ENCODE results near the gene CEP41.

The CEP41 gene

GRCh38 chr7:130410868-130411541 is 29.8 kb downstream of the CEP41 start:
- Mint-ChIP-seq H3K27me3 (no peaks in the 10 kb centered on the region), H3K9me3 (no peaks in the 10 kb centered on the region), H3K4me1 (peaks cover 32% of the 10 kb centered on the region), H3K27ac (no peak overlapping the region), H3K4me3 (no peak overlapping the region), H3K36me3 (peaks cover 5% of the 10 kb centered on the region)

- Mint-ChIP-seq H3K4me3 (no peak overlapping the region), H3K36me3 (peaks cover 5% of the 10 kb centered on the region), H3K27ac (no peak overlapping the region), H3K4me1 (peaks cover 19% of the 10 kb centered on the region), H3K9me3 (no peaks in the 10 kb centered on the region), H3K27me3 (no peaks in the 10 kb centered on the region)
Measured at GRCh38 chr7:130409712-130410072, 31.1 kb downstream of the CEP41 start.

GRCh38 chr7:130409067-130409711 is 31.6 kb downstream of the CEP41 start:
- Mint-ChIP-seq H3K4me1 (peaks cover 14% of the 10 kb centered on the region), H3K9me3 (no peaks in the 10 kb centered on the region), H3K27ac (no peak overlapping the region), H3K4me3 (no peak overlapping the region), H3K36me3 (peaks cover 5% of the 10 kb centered on the region), H3K27me3 (no peaks in the 10 kb centered on the region)

GRCh38 chr7:130405003-130405402 is 35.8 kb downstream of the CEP41 start:
- H3K4me1 Mint-ChIP-seq, result no peaks in the 10 kb centered on the region
- H3K9me3 Mint-ChIP-seq, result no peaks in the 10 kb centered on the region
- H3K4me3 Mint-ChIP-seq, result no peak overlapping the region
- H3K36me3 Mint-ChIP-seq, result peaks cover 11% of the 10 kb centered on the region
- H3K27ac Mint-ChIP-seq, result no peak overlapping the region
- no peaks in the 10 kb centered on the region for H3K27me3 Mint-ChIP-seq

- H3K27ac Mint-ChIP-seq, result no peak overlapping the region
- no peaks in the 10 kb centered on the region for H3K27me3 Mint-ChIP-seq
- H3K4me3 Mint-ChIP-seq, result no peak overlapping the region
- H3K9me3 Mint-ChIP-seq, result no peaks in the 10 kb centered on the region
- H3K36me3 Mint-ChIP-seq, result peaks cover 23% of the 10 kb centered on the region
- H3K4me1 Mint-ChIP-seq, result no peaks in the 10 kb centered on the region
Measured at GRCh38 chr7:130401578-130401977, 39.2 kb downstream of the CEP41 start.

- peaks cover 23% of the 10 kb centered on the region for H3K36me3 Mint-ChIP-seq
- no peak overlapping the region for H3K4me3 Mint-ChIP-seq
- no peaks in the 10 kb centered on the region for H3K9me3 Mint-ChIP-seq
- no peak overlapping the region for H3K27ac Mint-ChIP-seq
- H3K27me3 Mint-ChIP-seq, result no peaks in the 10 kb centered on the region
- H3K4me1 Mint-ChIP-seq, result peaks cover under 1% of the 10 kb centered on the region
Measured at GRCh38 chr7:130401101-130401500, 39.7 kb downstream of the CEP41 start.

- H3K36me3 Mint-ChIP-seq, result peaks cover 23% of the 10 kb centered on the region
- H3K4me3 Mint-ChIP-seq, result no peak overlapping the region
- H3K9me3 Mint-ChIP-seq, result no peaks in the 10 kb centered on the region
- peaks cover 6% of the 10 kb centered on the region for H3K4me1 Mint-ChIP-seq
- no peak overlapping the region for H3K27ac Mint-ChIP-seq
- no peaks in the 10 kb centered on the region for H3K27me3 Mint-ChIP-seq
Measured at GRCh38 chr7:130400120-130400572, 40.7 kb downstream of the CEP41 start.

- H3K27ac Mint-ChIP-seq, result no peak overlapping the region
- peaks cover 22% of the 10 kb centered on the region for H3K4me1 Mint-ChIP-seq
- peaks cover 23% of the 10 kb centered on the region for H3K36me3 Mint-ChIP-seq
- no peaks in the 10 kb centered on the region for H3K27me3 Mint-ChIP-seq
- no peak overlapping the region for H3K4me3 Mint-ChIP-seq
- no peaks in the 10 kb centered on the region for H3K9me3 Mint-ChIP-seq
Measured at GRCh38 chr7:130398526-130399090, 42.2 kb downstream of the CEP41 start.

GRCh38 chr7:130397758-130398073 is 43.1 kb downstream of the CEP41 start:
- H3K27me3 Mint-ChIP-seq, result no peaks in the 10 kb centered on the region
- no peaks in the 10 kb centered on the region for H3K9me3 Mint-ChIP-seq
- peaks cover 23% of the 10 kb centered on the region for H3K36me3 Mint-ChIP-seq
- no peak overlapping the region for H3K4me3 Mint-ChIP-seq
- no peak overlapping the region for H3K27ac Mint-ChIP-seq
- peaks cover 29% of the 10 kb centered on the region for H3K4me1 Mint-ChIP-seq

GRCh38 chr7:130397051-130397757 is 43.6 kb downstream of the CEP41 start:
- Mint-ChIP-seq H3K27me3 (no peaks in the 10 kb centered on the region), H3K9me3 (no peaks in the 10 kb centered on the region), H3K27ac (no peak overlapping the region), H3K4me3 (no peak overlapping the region), H3K4me1 (peaks cover 29% of the 10 kb centered on the region), H3K36me3 (peaks cover 23% of the 10 kb centered on the region)

GRCh38 chr7:130396109-130396508 is 44.7 kb downstream of the CEP41 start:
- H3K4me1 Mint-ChIP-seq, result peaks cover 29% of the 10 kb centered on the region
- H3K4me3 Mint-ChIP-seq, result no peak overlapping the region
- peaks cover 21% of the 10 kb centered on the region for H3K36me3 Mint-ChIP-seq
- no peak overlapping the region for H3K27ac Mint-ChIP-seq
- no peaks in the 10 kb centered on the region for H3K27me3 Mint-ChIP-seq
- H3K9me3 Mint-ChIP-seq, result no peaks in the 10 kb centered on the region

- H3K9me3 Mint-ChIP-seq, result no peaks in the 10 kb centered on the region
- no peak overlapping the region for H3K4me3 Mint-ChIP-seq
- H3K36me3 Mint-ChIP-seq, result peaks cover 15% of the 10 kb centered on the region
- H3K4me1 Mint-ChIP-seq, result peaks cover 29% of the 10 kb centered on the region
- no peaks in the 10 kb centered on the region for H3K27me3 Mint-ChIP-seq
- no peak overlapping the region for H3K27ac Mint-ChIP-seq
Measured at GRCh38 chr7:130395421-130395820, 45.4 kb downstream of the CEP41 start.

GRCh38 chr7:130394421-130395195 is 46.2 kb downstream of the CEP41 start:
- Mint-ChIP-seq H3K36me3 (peaks cover 9% of the 10 kb centered on the region), H3K9me3 (no peaks in the 10 kb centered on the region), H3K4me3 (peak overlapping the region; percentile 66), H3K27me3 (no peaks in the 10 kb centered on the region), H3K27ac (peak overlapping the region; percentile 79), H3K4me1 (peaks cover 29% of the 10 kb centered on the region)

GRCh38 chr7:130393841-130394411 is 46.9 kb downstream of the CEP41 start:
- peak overlapping the region; percentile 66 for H3K4me3 Mint-ChIP-seq
- H3K27me3 Mint-ChIP-seq, result no peaks in the 10 kb centered on the region
- H3K36me3 Mint-ChIP-seq, result peaks cover 8% of the 10 kb centered on the region
- peaks cover 29% of the 10 kb centered on the region for H3K4me1 Mint-ChIP-seq
- H3K27ac Mint-ChIP-seq, result peak overlapping the region; percentile 79
- H3K9me3 Mint-ChIP-seq, result no peaks in the 10 kb centered on the region

- H3K36me3 Mint-ChIP-seq, result peaks cover 2% of the 10 kb centered on the region
- no peak overlapping the region for H3K4me3 Mint-ChIP-seq
- no peaks in the 10 kb centered on the region for H3K9me3 Mint-ChIP-seq
- H3K4me1 Mint-ChIP-seq, result peaks cover 29% of the 10 kb centered on the region
- no peaks in the 10 kb centered on the region for H3K27me3 Mint-ChIP-seq
- H3K27ac Mint-ChIP-seq, result no peak overlapping the region
Measured at GRCh38 chr7:130393101-130393561, 47.7 kb downstream of the CEP41 start.
